WI38 (cell line): Measurements from ENCODE around the gene POU3F2.

Source experiments
- H3K4me3 ChIP-seq: 2 replicates; pipeline ENCODE4 v1.5.1; 2011; ENCODE audit warnings: low read depth, mild to moderate bottlenecking, control low read depth, low read length
- CTCF ChIP-seq: IDR thresholded peaks from 2 replicates; pipeline ENCODE4 v1.5.1; 2012; ENCODE audit warnings: low read depth, mild to moderate bottlenecking, control low read depth, low read length

Gene POU3F2

GRCh38 chr6:98824902-98825599 lies 9.3 kb upstream of the POU3F2 start:
- TF ChIP-seq CTCF = no peak
- H3K4me3 ChIP-seq = no peak overlapping the region

- no peak overlapping the region for H3K4me3 ChIP-seq
- TF ChIP-seq CTCF = no peak
Measured at GRCh38 chr6:98825600-98826230, 8.7 kb upstream of the POU3F2 start.

GRCh38 chr6:98827295-98828159 lies 6.8 kb upstream of the POU3F2 start:
- H3K4me3 ChIP-seq = no peak overlapping the region
- TF ChIP-seq CTCF = no peak

GRCh38 chr6:98828211-98828788 lies 6.1 kb upstream of the POU3F2 start:
- TF ChIP-seq CTCF = no peak

GRCh38 chr6:98828941-98829411 lies 5.4 kb upstream of the POU3F2 start:
- TF ChIP-seq CTCF = no peak
- H3K4me3 ChIP-seq = no peak overlapping the region

More at GRCh38 chr6:98828211-98828788, 6.1 kb upstream of the POU3F2 start:
- no peak overlapping the region for H3K4me3 ChIP-seq

GRCh38 chr6:98830146-98830545 lies 4.2 kb upstream of the POU3F2 start:
- no peak for TF ChIP-seq CTCF
- H3K4me3 ChIP-seq = no peak overlapping the region
